Activated CD4-positive, alpha-beta T cell treated with anti-CD3 and anti-CD28 coated beads for 4 hours (primary cell): ENCODE measurements around the gene CENPX.
A peak's percentile ranks its signal among the peaks of the same experiment; 100 is the strongest.

Experiments
- DNase-seq, 2 donors: peaks; one replicate each; pipeline ENCODE4 v3.0.0-alpha.2; 2020

The CENPX gene

GRCh38 chr17:82021900-82022309 lies 773 bp downstream of the CENPX start:
- no peak for DNase-seq

GRCh38 chr17:82021107-82021899 lies 1.4 kb downstream of the CENPX start:
- DNase-seq, result peak; percentile 58 to 66

DNA sequence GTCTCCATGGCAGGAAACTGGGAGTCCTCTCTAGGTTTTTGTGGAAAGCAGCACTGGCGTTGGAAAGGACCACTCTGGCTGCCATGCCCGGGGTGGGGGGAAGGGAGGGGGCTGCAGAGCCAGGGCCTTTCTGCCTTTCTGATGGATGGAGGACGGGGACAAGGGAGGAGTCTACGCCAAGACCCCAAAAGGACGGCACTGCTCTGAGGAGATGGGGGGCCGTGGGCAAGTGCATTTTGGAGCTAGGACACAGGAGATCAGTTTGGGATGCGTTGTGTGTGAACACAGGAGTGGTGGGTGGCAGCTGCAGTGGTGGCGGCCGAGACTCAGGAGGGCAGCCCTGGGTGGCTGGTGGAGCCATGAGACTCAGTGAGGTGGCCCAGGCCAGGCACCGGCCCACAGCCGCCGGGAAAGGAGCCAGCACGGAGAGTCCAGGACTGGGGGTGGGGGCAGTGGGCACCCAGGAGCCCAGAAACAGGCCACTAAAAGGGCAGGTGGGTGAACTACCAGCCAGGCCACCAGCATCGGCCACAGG lies 2.0 kb downstream of the CENPX start:
- no peak for DNase-seq

- peak; percentile 57 to 59 for DNase-seq
These were observed 2.7 kb downstream of the CENPX start for GRCh38 chr17:82019690-82020571.

DNA sequence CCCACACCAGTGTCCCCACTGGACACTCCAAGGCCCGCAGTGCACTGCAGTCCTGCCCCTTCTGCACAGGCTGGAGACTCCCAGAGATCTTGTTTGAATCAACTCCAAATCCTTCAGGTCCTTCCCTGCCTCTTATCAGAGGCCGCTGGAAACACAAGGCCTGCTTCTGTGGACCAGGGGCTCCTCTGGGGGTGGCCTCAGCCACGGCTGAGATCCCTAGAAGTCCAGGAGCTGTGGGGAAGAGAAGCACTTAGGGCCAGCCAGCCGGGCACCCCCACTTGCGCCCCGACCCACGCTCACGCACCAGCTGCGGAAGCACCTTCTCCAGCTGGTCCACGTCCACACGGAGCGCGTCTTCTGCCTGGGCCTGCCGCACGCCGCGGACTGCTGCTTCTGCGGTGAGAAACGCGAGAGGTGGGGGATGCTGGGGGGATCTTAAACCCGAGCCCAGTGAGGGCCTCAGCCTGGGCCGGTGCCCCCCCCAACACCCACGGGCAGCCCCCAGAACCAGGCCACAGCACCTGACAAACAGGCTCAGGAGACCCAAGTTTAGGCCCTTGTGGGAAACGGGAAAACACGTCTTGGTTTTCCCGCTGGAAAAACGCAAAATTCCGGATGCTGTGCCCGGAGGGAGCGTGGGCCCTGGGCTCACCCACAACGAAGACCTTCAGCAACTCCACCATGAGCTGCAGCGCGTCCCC lies 3.5 kb downstream of the CENPX start:
- DNase-seq, result no peak

DNA sequence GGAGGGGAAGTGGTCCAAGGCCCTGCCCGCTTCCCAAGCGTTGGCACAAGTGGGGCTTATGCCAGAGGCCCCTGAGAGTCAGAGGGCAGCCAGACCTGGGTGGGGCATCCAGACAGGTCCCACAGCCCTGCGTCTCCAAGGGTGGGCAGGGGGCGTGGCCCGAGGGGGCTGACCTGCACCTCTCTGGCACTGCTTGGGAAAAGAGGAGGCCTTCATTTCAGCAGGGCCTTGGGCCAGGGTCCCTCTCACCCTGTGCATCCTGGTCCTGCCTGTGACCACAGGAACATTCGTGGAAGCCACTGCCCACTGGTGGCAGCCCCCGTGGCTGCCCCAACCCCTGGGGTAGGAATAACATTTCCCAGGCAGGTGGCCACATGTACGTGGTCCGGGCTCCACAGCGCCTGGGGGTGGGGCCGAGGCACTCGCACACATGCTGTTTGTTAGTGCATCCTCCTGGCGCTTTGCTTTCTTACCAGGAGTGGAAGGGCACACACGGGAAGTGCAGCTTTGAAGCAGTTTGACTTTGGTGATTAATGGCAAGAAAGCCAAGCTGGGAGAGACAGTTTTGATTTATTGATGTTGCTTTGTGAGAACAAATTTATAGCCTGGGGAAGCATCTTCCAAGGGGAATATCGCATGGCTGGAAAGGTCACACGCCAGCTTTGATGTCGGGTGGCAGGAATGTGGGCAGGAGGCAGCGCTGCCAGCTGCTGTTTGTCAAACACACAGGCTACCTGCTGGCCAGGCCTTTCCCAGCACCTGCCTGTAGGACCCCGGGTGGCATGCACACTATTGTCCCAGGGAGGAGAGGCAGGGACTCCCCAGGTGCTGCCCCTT lies 4.3 kb downstream of the CENPX start:
- no peak for DNase-seq

DNA sequence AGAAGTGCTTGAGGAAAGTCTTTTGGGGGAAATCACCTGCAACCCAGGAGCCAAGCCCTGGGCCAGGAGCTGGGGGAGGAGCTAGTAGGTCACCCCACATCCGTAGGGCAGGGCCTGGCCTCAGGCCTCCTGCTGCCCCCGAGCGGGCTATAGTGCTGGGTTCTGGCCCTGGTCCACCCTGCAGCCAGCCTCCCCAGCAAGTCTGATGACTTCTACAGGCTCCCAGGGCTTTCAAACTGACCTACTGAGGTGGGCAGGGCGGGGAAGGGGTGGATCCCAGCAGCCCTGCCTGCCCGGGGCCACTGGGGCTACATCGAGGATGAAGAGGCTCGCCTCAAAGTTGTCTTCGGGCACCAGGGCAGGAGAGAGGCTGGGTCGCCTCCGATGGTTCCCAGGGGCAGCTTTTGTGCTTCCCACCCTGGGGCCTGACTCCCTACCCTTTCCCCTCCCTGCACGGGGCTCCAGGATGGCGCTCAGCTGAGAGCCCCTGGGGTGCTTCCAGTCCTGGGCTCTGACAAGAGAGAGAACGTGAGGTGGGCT lies 5.0 kb downstream of the CENPX start:
- DNase-seq, result no peak

GRCh38 chr17:82016875-82017459 lies 5.7 kb downstream of the CENPX start:
- DNase-seq, result no peak

GRCh38 chr17:82016061-82016874 lies 6.4 kb downstream of the CENPX start:
- DNase-seq, result no peak

GRCh38 chr17:82015311-82015971 lies 7.2 kb downstream of the CENPX start:
- DNase-seq, result no peak

GRCh38 chr17:82014971-82015310 lies 7.7 kb downstream of the CENPX start:
- no peak for DNase-seq

DNA sequence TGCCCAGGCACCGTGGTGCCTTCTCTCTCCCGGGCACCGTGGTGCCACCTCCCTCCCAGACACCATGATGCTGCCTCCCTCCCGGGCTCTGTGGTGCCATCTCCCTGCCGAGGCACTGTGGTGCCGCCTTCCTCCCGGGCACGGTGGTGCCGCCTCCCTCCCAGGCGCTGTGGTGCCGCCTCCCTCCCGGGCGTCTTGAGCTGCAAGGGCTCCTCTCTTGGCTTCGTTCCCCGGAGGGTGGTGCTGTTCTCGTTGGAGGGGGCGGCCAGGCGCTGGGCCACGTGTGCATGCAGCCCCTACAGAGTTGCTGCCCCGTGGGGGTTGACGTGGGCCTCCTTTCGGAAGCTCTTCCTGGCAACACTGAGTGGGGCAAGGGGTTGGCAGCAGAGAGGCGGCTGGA lies 8.2 kb downstream of the CENPX start:
- no peak for DNase-seq

DNA sequence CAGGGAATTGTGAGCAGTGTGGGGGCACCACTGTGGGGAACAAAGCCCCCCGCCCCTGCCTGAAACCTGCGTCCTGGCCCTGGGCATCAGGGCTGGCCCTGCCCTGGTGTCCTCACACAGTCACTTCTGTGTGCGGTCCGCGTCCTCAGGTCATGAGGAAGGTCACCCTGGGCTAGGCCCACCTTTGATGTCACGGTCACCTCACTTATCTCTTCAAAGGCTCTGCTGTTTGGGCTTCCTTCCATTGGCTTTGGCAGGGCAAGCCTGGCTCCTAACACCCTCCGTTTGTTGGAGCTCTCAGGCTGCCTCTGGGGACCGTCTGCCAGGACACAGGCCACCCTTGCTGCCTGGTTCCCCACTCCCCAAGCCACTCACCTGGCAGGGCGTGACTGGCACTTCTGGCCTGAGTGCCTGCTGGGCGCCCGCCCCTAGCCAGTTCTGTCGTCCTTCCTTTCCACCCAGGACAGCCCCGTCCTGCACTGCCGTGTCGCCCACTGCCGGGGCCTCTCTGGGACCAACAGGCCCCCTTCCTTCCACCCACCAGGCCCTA lies 8.8 kb downstream of the CENPX start:
- no peak for DNase-seq

GRCh38 chr17:82013341-82013740 lies 9.3 kb downstream of the CENPX start:
- DNase-seq, result no peak

GRCh38 chr17:82012640-82013295 lies 9.9 kb downstream of the CENPX start:
- no peak for DNase-seq

- no peak for DNase-seq
These were observed 10.4 kb downstream of the CENPX start for GRCh38 chr17:82012261-82012639.

- no peak for DNase-seq
These were observed 11.0 kb downstream of the CENPX start for GRCh38 chr17:82011617-82012187.

DNA sequence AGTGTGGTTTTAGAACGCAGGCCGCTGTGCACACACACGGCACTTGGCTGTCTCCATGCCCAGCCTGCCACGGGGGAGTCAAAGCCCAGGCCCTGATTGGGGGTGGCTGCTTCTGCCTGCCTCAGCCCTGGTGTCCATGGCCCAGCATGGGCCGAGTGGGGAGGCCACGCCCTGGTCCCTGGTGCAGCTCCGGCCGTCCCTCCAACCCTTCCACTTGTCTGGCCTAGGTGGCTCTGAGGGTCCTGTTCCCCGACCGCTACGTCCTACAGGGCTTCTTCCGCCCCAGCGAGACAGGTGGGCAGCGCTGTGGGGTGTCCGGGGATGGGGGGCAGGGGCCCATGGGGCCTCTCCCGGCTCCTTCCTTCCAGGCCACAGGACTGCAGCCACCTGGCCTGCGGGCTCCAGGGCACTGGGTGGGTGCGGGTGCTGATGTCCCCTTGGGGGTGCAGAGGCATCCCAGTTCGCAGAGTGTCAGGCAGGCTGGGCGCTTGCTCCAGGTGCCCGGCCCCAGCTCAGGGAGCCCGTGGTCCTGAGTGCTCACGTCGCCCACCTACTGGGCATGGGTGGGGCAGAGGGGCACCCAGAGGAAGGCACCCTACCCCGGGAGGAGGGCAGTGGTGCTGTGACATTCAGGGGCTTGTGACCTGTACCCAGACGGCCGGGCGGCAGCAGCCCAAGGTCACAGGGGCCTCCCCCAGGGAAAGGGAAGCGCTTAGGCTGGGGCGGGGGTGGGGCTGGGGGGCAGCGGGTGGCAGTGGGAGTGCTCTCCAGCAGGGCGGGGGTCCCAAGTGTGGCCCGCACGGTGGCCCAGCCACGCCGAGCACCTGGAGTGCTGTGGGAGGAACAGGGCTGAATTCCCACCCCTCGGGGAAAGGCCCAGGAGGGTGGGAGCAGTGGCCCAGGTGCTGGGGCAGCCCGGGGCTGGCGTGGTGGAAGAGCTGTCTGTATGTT lies 11.8 kb downstream of the CENPX start:
- no peak for DNase-seq
